ENCODE results near the gene PSD2.

Gene PSD2

GRCh38 chr5:139867581-139867980 lies 72.0 kb downstream of the PSD2 start:
- TF ChIP-seq, protein P1, sequence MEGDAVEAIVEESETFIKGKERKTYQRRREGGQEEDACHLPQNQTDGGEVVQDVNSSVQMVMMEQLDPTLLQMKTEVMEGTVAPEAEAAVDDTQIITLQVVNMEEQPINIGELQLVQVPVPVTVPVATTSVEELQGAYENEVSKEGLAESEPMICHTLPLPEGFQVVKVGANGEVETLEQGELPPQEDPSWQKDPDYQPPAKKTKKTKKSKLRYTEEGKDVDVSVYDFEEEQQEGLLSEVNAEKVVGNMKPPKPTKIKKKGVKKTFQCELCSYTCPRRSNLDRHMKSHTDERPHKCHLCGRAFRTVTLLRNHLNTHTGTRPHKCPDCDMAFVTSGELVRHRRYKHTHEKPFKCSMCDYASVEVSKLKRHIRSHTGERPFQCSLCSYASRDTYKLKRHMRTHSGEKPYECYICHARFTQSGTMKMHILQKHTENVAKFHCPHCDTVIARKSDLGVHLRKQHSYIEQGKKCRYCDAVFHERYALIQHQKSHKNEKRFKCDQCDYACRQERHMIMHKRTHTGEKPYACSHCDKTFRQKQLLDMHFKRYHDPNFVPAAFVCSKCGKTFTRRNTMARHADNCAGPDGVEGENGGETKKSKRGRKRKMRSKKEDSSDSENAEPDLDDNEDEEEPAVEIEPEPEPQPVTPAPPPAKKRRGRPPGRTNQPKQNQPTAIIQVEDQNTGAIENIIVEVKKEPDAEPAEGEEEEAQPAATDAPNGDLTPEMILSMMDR (IDR thresholded peaks at IDR 0.05; ENCODE audit: low read depth, low read length), result no peak

GRCh38 chr5:139869042-139869790 lies 73.6 kb downstream of the PSD2 start:
- no peak for DNase-seq (ENCODE audit: low read depth in 2 of 2)
- TF ChIP-seq, protein P1 (IDR thresholded peaks at IDR 0.05; ENCODE audit: low read depth, low read length), result no peak
- H3K4me3 ChIP-seq (replicated peaks in 1 of 2; ENCODE audit: low read depth in 2 of 2, low read length in 2 of 2), result no peak overlapping the region

More at GRCh38 chr5:139867581-139867980, 72.0 kb downstream of the PSD2 start:
- DNase-seq (ENCODE audit: low read depth in 2 of 2), result no peak
- H3K4me3 ChIP-seq (replicated peaks in 1 of 2; ENCODE audit: low read depth in 2 of 2, low read length in 2 of 2), result no peak overlapping the region

DNA sequence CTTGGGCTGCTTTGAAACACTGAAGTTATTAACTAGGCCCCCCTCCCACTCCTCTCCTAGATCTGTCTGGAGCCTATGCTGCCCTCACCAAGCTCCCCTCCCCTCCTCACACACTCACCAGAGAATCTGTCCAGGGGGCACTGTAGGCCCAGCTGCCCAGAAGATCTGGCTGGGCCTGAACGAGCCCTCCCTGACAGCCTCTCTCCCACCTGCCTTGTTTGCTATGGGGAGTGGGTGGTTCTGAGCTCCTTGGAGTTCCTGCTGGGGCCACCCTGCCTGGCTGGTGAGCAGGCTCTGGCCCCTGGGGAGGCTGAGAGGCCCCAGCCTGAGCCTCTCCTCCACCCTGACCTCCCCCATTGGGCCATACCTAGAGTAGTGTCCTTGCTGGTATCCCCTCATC lies 75.1 kb downstream of the PSD2 start:
- no peak for DNase-seq (ENCODE audit: low read depth in 2 of 2)
- TF ChIP-seq, protein P1 (IDR thresholded peaks at IDR 0.05; ENCODE audit: low read depth, low read length), result no peak
- no peak overlapping the region for H3K4me3 ChIP-seq (replicated peaks in 1 of 2; ENCODE audit: low read depth in 2 of 2, low read length in 2 of 2)

DNA sequence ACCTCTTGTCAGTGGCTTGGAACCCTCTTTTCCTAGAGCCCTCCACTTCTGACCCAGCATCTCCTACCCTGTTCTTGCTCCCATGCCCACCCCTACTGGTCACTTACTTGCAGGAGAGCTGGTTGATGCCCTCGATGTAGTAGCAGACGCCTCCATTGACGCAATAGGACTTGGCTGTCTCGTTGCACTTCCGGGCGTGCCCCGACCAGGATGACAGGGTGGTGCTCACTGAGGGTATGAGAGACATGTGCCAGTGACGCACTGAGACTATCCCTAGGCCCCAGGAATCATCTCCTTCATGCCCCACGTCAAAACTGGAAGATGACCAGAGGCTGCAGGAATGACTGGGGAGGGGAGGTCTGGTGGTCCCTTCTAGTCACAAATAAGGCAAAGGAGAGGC lies 76.0 kb downstream of the PSD2 start:
- TF ChIP-seq, protein P1 (IDR thresholded peaks at IDR 0.05; ENCODE audit: low read depth, low read length), result no peak
- DNase-seq (ENCODE audit: low read depth in 2 of 2), result no peak

GRCh38 chr5:139872052-139872766 lies 76.6 kb downstream of the PSD2 start:
- H3K4me3 ChIP-seq (replicated peaks in 1 of 2; ENCODE audit: low read depth in 2 of 2, low read length in 2 of 2), result no peak overlapping the region
- TF ChIP-seq, protein P1 (IDR thresholded peaks at IDR 0.05; ENCODE audit: low read depth, low read length), result no peak
- DNase-seq (ENCODE audit: low read depth in 2 of 2), result no peak

More for the DNA sequence above, 76.0 kb downstream of the PSD2 start:
- no peak overlapping the region for H3K4me3 ChIP-seq (replicated peaks in 1 of 2; ENCODE audit: low read depth in 2 of 2, low read length in 2 of 2)

DNA sequence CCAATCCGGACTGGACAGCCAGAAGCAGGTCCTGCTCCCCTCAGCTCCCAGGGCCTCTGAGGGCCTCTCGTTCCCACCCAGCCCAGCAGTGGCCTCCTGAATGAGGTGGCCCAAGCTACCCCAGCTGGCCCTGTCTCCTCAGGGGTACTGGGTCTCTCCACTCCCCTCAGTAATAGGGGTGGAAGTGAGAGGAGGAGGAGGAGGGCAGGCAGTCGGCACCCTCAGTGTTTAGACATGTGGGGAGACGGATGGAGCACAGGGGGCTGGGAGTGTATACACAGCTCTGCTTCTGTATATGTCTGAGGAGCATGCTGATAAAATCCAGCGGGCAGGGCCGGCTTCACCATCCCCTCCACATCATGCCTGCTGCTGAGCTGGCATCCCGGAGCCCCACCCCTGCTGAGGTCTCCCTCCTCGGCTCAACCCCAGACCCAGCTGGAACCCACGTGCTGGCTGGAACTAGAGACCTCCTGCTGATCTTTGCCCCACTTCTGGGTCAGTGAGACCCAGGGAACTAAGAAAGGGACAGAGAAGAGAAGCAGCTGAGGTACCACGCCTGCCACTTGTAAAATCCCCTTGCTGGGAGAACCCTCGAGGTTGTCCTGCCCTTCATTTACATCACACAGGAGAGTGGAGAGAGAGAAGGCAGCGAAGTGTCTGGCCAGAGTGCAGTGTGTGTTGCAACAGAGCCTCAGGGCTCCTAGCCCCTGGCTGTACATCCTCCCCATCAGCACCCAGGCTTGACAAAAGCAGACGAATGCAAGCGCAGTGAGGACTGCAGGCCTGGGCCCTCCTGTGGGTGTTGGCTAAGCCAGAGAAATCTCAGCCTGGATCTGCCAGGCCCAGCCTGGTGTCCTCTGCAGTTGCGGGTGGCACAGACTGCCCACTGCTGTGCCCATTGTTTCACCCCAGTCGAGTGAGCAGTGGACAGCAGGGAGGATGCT lies 77.5 kb downstream of the PSD2 start:
- no peak for DNase-seq (ENCODE audit: low read depth in 2 of 2)
- no peak overlapping the region for H3K4me3 ChIP-seq (replicated peaks in 1 of 2; ENCODE audit: low read depth in 2 of 2, low read length in 2 of 2)
- TF ChIP-seq, protein P1 (IDR thresholded peaks at IDR 0.05; ENCODE audit: low read depth, low read length), result no peak
